HG03571 (cell line): ENCODE measurements around the gene PTPRD.

Experiments used
- ATAC-seq: cut with Tn5 transposase; IDR thresholded peaks from one replicate; pipeline ENCODE4 v1.9.1; 2021; ENCODE audit not compliant: unreplicated experiment

Gene PTPRD

GRCh38 chr9:9223175-9223574 lies 1389.6 kb downstream of the PTPRD start:
- ATAC-seq: no peak

GRCh38 chr9:9222730-9223129 lies 1390.1 kb downstream of the PTPRD start:
- no peak for ATAC-seq

- no peak for ATAC-seq
Measured at GRCh38 chr9:9216934-9217333, 1395.9 kb downstream of the PTPRD start.

- ATAC-seq: no peak
Measured at GRCh38 chr9:9215050-9215449, 1397.8 kb downstream of the PTPRD start.

GRCh38 chr9:9214066-9214465 lies 1398.7 kb downstream of the PTPRD start:
- ATAC-seq: no peak

- ATAC-seq: no peak
Measured at GRCh38 chr9:9212963-9213362, 1399.8 kb downstream of the PTPRD start.

GRCh38 chr9:9202276-9202675 lies 1410.5 kb downstream of the PTPRD start:
- ATAC-seq: no peak

- ATAC-seq: no peak
Measured at GRCh38 chr9:9186086-9186485, 1426.7 kb downstream of the PTPRD start.

- ATAC-seq: no peak
Measured at GRCh38 chr9:9182431-9182830, 1430.4 kb downstream of the PTPRD start.

GRCh38 chr9:9177081-9177480 lies 1435.7 kb downstream of the PTPRD start:
- ATAC-seq: no peak

- ATAC-seq: no peak
Measured at GRCh38 chr9:9174358-9174757, 1438.4 kb downstream of the PTPRD start.

- ATAC-seq: no peak
Measured at GRCh38 chr9:9173264-9173663, 1439.5 kb downstream of the PTPRD start.

- ATAC-seq: no peak
Measured at GRCh38 chr9:9170439-9171134, 1442.2 kb downstream of the PTPRD start.

- no peak for ATAC-seq
Measured at GRCh38 chr9:9142001-9142400, 1470.8 kb downstream of the PTPRD start.

GRCh38 chr9:9133526-9133925 lies 1479.3 kb downstream of the PTPRD start:
- ATAC-seq: no peak

- no peak for ATAC-seq
Measured at GRCh38 chr9:9124616-9125015, 1488.2 kb downstream of the PTPRD start.

- ATAC-seq: no peak
Measured at GRCh38 chr9:9122230-9122875, 1490.4 kb downstream of the PTPRD start.

- ATAC-seq: no peak
Measured at GRCh38 chr9:9117866-9118265, 1494.9 kb downstream of the PTPRD start.

- ATAC-seq: no peak
Measured at GRCh38 chr9:9112001-9112720, 1500.6 kb downstream of the PTPRD start.

- no peak for ATAC-seq
Measured at GRCh38 chr9:9108641-9109040, 1504.2 kb downstream of the PTPRD start.

- ATAC-seq: no peak
Measured at GRCh38 chr9:9102295-9102694, 1510.5 kb downstream of the PTPRD start.

- no peak for ATAC-seq
Measured at GRCh38 chr9:9100070-9100469, 1512.7 kb downstream of the PTPRD start.
